Stimulated activated CD4-positive, alpha-beta T cell treated with anti-CD3 and anti-CD28 coated beads, TNF-alpha, amount 100 ng/mL, for 48 hours (primary cell): Measurements from ENCODE around the gene IER3.
A peak's percentile ranks its signal among the peaks of the same experiment; 100 is the strongest.
"Not testable (repeated sequence)": the region's sequence is repeated elsewhere in the genome, so short reads cannot be mapped to it uniquely, and the experiment has no call there.

Source experiments
- DNase-seq, 3 donors: peaks; one replicate each; pipeline ENCODE4 v3.0.0-alpha.2; 2020; ENCODE audit warnings: low read depth in 3 of 3

Gene IER3

DNA sequence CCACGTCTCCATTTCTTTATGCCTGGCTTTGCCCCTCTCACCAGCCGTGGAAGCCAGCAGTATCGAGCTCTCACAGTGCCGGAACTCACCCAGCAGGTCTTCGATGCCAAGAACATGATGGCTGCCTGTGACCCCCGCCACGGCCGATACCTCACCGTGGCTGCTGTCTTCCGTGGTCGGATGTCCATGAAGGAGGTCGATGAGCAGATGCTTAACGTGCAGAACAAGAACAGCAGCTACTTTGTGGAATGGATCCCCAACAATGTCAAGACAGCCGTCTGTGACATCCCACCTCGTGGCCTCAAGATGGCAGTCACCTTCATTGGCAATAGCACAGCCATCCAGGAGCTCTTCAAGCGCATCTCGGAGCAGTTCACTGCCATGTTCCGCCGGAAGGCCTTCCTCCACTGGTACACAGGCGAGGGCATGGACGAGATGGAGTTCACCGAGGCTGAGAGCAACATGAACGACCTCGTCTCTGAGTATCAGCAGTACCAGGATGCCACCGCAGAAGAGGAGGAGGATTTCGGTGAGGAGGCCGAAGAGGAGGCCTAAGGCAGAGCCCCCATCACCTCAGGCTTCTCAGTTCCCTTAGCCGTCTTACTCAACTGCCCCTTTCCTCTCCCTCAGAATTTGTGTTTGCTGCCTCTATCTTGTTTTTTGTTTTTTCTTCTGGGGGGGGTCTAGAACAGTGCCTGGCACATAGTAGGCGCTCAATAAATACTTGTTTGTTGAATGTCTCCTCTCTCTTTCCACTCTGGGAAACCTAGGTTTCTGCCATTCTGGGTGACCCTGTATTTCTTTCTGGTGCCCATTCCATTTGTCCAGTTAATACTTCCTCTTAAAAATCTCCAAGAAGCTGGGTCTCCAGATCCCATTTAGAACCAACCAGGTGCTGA, 20.3 kb downstream of the IER3 start:
- DNase-seq, result not testable (repeated sequence)

DNA sequence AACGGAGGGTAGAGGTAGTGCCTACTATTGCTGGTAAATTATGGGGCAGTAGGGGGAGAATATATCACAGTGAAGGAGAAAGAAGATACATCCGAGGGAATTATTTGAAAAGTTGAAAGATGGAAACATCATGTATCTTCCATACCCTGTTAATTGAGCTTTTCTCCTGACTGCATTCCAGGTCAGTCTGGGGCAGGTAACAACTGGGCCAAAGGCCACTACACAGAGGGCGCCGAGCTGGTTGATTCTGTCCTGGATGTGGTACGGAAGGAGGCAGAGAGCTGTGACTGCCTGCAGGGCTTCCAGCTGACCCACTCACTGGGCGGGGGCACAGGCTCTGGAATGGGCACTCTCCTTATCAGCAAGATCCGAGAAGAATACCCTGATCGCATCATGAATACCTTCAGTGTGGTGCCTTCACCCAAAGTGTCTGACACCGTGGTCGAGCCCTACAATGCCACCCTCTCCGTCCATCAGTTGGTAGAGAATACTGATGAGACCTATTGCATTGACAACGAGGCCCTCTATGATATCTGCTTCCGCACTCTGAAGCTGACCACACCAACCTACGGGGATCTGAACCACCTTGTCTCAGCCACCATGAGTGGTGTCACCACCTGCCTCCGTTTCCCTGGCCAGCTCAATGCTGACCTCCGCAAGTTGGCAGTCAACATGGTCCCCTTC, 21.0 kb downstream of the IER3 start:
- DNase-seq, result not testable (repeated sequence)

DNA sequence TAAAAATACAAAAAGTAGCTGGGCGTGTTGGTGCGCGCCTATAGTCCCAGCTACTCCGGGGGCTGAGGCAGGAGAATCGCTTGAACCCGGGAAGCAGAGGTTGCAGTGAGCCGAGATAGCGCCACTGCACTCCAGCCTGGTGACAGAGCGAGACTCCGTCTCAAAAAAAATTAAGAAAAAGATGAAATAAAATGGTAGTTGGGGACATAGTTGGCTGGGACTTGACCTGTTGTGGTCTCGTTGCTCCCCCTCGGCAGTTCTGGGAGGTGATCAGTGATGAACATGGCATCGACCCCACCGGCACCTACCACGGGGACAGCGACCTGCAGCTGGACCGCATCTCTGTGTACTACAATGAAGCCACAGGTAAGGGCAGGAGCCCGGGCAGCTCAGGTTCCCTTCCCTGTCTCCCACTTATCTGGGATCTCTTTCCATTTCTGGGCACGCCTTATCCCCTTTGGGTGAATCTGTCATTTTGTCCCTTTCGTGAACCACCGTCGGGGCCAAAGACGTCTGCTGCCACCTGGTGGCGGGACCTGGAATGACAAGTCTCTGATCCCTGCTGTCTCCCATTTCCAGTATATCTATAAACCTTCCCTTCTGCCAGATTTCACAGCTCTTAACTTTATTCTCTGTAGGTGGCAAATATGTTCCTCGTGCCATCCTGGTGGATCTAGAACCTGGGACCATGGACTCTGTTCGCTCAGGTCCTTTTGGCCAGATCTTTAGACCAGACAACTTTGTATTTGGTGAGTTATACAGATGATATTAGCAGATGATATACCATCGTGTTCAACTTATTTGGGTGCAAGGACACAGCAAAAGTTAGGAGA, 21.9 kb downstream of the IER3 start:
- DNase-seq, result peak in 2 of 3 donors; percentile 75 to 77

DNA sequence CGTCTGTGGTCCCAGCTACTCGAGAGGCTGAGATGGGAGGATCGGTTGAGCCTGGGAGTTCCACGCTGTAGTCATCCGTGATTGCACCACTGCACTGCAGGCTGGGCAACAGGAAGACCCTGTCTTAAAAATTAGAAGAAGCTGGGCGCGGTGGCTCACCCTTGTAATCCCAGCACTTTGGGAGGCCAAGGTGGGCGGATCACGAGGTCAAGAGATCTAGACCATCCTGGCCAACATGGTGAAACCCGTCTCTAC, 22.4 kb downstream of the IER3 start:
- not testable (repeated sequence) for DNase-seq

DNA sequence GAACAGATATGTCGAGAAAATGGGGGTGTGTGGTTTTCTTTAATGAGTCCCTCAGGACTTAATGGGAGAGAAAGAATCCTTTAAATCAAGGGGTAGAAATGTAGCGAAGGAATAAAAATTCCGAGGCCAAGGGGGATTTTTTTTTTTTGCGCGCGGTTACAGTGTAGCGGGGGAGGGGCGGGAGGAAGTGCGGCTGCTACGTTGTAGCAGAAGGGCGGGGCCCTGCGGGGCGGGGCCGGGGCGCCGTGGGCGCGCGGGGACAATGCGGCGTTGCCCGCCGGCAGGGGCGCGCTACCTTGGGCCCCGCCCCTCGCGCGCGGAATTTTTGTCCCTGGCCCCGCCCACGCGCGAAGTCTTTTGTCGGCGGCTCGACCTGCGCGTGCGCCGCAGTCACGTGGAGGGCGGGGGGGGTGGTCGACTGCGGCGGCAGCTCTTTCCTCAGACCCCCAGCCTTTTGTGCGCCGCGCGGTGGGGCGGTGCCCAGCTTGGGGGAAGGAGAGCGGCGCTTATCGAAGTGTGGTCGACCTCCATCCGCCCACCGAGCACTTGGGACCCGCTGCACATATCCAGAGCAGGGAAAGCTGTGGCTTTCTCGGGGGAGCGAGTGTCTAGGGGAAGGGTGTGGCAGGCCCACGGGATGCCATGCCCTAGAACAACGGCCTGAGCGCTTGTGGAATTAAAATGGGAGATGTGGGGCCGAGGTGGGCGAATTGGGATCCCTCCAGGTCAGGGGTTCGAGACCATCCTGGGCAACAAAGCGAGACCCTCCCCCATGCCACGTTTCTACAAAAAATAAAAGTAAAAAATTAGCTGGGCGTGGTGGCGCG, 22.9 kb downstream of the IER3 start:
- DNase-seq, result peak; percentile 90 to 96 (median 90)

DNA sequence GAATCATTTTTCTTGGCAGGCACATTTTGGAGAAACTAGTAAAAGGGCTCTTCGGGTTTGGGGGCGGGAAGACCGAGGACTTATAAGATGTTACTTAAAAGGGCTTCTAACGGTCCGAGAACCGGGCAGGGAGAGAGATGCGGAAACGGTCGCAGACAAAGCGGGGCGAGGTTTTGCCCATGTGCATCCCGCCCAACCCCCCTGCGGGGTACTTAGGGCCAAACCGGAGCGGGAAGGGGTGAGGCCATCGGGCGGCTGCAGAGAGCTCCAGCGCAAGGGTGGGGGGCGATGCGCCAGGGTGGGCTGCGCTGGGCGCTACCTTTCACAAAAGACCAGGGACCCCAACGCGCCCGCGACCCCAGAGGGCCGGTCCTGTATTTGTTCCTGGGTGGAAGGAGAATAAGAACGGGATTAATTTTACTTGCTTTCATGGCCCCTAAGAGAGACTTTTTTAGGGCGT, 23.6 kb downstream of the IER3 start:
- DNase-seq, result no peak

DNA sequence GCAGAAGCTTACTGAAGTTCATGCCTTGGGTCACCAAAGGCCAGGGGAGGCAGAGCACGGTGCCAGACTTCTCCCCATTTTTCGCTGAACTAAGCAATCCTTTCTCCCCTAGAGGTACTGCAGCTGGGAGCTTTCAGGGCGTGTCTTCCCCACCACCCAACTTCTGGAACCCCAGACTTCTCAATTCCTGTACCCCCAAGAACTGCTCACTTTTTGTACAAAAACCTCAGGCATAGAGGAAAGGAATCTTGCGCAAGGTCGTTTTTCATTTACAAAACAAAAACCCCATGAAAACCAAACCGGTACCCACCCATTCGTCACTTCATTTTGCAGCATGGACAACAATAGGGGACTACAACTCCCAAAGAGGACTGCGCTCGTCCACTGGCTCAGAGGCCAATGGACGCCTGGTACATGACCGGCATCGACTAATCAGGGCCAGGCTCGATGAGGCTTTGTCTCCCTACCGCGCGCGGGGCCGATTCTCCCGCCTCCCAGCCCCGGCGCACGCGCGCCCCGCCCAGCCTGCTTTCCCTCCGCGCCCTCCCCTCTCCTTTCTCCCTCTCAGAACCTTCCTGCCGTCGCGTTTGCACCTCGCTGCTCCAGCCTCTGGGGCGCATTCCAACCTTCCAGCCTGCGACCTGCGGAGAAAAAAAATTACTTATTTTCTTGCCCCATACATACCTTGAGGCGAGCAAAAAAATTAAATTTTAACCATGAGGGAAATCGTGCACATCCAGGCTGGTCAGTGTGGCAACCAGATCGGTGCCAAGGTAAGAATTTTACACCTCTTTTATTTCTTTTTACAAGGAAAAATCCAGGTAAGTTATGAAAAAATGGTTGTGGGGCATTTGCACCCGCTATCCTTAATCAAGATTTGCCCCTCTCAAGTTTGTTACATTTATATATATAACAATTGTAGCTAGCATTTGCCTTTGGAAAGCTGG, 24.3 kb downstream of the IER3 start, which contains the start of gene TUBB:
Gene TUBB (plus strand): TSS at position 562 of the 947 bp plus-strand sequence. CDS start 155 bp downstream, at position 717.
- peak; percentile 92 to 94 (median 94) for DNase-seq

DNA sequence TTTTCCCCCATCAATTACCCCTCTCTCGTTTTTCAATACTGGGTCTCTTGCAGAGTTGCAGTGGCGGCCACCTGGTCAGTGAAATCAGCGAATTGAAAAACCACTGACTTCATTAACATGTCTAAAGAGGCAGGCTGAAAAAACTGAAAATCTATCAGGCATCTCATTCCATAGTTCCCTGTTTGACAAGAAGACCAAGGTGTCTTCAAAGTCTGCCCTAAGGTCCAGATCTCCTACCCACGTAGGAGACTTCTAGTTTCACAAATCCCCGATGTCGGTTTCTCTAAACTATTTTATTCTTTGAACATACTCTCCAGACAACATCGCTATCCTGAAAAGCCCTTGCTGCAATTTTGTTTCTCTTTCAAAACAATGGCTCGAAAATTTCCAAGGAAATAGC, 25.0 kb downstream of the IER3 start:
- no peak for DNase-seq

DNA sequence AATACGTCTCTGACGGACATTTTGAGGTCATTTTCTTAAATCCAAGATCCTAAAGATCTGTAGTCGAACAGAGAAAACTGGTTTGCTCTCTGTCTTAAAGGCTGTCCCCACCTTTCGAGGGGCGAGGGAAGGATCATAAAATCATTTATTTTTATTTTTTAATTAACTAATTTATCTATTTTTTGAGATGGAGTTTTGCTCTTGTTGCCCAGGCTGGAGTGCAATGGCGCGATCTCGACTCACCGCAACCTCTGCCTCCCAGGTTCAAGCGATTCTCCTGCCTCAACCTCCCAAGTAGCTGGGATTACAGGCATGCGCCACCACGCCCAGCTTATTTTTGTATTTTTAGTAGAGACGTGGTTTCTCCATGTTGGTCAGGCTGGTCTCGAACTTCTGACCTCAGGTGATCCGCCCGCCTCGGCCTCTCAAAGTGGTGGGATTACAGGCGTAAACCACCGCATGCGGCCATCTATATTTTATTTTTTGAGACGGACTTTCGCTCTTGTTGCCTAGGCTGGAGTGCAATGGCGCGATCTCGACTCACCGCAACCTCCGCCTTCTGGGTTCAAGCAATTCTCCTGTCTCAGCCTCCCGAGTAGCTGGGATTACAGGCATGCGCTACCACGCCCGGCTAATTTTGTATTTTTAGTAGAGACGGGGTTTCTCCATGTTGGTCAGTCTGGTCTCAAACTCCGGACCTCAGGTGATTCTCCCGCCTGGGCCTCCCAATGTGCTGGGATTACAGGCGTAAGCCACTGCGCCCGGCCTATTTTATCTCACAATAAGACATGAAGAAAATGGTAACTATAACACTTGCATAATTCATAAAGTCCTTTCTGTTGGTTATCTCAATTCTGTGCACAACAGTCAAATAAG, 26.3 kb downstream of the IER3 start:
- DNase-seq, result not testable (repeated sequence)

DNA sequence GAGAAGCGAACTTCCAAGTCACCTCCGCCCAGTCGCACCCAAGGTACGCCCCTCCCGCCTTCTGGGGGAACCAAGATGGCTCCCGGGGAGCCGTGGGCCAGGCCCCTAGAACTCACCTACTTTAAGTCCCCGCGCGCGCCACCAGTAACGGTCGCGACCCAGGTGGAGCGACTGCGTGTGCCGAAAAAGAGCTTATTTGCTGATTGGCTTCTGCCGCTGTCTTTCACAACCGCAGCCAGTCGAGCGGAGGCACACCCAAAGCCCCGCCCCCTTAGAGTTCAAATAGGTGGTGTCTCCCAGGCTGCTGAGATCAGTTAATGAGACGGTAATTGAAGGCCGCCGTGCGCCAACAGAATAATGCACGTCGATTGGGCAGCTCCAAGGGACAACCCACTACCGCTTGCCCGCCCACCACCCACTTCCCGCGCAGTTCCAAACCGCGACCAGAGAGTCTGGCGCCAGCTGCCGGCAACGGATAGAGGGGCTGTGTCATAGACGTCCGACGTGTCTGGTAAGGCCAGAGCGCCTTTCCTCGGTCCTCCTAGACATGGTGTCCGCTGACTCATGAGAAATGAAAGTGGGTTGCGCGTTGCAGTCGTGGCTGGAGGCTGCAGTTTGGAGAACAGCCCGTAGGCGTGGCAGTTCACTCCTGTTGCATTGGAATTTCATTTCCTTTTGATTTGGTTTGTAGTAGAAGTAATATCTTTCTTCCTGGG, 27.1 kb downstream of the IER3 start, which contains the start of gene MDC1:
Gene MDC1 (minus strand): TSS at position 153 of the 716 bp plus-strand sequence. CDS start 2,106 bp downstream, outside the sequence.
- peak; percentile 97 to 100 (median 98) for DNase-seq

DNA sequence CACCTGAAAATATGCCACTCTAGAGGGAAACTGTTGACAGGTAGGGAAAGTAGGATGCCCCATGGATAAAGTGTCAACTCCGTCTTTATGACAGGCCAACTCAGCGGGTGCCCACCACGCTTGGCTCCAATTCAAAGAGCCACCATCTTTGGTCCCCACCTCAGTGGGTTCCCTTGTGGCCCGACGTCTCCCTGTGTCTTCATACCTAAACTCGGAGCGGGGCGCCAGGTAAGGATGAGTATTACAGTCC, 27.5 kb downstream of the IER3 start:
- DNase-seq, result no peak

DNA sequence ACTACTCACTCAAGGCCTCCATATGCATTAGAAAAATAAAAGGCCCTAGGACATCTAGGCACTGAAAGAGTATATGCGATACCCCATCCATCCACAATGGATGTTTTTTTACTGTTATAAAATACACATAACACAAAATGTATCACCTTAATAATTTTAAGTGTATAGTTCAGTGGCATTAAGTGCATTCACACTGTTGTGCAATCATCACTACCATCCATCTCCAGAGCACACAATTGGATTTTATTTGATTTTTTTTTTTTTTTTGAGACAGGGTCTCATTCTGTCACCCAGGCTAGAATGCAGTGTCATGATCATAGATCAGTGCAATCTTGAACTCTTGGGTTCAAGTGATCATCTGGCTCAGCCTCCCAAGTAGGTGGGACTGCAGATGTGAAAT, 30.1 kb downstream of the IER3 start:
- DNase-seq, result no peak

DNA sequence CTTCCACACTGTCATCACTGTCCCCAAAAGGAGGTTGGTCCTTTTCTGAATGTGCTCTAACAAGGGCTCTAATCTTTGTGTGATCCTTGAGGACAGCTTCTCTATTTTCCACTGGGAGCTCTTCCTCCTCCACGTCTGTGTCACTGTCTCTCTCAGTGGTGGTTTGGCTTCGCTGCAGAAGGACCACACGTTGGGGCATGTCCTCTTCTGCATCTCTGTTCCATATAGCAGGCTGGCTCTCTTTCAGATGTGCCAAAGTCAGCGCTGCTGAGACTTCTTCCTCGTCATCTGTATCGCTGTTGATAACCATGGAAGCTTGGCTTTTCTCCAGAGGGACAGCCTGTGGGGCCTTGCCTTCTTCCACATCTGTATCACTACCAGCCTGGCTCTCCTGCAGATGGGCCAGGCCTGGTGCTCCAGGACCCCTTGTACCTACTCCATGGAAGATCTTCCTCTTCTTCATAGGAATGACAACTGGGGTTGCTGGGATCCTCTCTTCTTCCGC, 31.9 kb downstream of the IER3 start:
- DNase-seq, result no peak

DNA sequence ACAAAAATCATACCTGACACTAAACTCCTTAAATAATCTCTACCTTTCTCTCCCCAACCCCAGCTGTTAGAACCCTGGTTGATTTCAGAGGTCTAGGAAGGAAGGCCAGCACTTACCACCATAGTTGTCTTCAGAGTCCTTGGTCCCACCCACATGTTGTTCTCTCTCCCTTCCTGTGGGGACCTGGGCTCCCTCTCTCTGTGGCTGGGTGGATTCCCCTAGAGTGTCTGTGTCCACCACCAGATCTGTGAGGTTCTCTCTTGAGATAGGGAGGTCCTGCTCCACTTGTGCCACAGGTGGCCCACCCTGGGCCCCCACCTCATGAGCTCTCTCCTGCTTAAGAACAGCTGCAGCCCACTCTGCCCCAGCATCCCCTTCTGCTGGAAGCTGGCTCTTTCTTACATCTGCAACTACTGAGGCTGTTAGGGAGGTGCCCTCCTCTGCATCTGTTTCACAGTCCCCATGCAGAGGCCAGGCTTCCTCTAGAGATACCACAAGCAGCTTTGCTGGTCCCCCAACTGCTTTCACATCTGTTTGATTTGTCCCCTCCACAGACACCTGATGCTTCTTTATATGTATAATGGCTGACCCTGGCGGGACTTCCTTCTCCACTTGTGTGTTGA, 32.5 kb downstream of the IER3 start:
- DNase-seq, result no peak

DNA sequence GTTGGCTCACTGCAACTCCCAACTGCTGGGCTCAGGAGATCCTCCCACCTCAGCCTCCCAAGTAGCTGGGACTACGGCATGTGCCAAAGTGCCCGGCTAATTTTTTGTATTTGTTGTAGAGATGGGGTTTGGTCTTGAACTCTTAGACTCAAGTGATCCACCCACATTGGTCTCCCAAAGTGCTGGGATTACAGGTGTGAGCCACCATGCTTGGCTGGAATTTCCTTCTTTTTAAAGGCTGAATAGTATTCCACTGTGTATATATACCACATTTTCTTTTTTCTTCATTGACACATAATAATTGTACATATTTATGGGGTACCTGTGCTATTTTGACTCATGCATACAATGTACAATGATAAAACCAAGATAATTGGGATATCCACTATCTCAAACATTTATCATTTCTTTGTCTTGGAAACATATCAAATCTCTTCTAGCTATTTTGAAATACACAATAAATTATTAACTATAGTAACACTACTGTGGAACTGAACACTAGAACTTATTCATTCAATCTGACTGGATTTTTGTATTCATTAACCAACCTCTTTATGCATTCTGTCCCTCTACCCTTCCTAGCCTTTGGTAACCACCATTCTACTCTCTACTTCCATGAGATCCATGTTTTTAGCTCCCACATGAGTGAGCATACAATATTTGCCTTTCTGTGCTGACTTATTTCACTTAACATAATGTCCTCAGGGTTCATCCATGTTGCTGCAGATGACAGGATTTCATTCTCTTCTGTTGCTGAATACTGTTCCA, 35.1 kb downstream of the IER3 start:
- no peak for DNase-seq

DNA sequence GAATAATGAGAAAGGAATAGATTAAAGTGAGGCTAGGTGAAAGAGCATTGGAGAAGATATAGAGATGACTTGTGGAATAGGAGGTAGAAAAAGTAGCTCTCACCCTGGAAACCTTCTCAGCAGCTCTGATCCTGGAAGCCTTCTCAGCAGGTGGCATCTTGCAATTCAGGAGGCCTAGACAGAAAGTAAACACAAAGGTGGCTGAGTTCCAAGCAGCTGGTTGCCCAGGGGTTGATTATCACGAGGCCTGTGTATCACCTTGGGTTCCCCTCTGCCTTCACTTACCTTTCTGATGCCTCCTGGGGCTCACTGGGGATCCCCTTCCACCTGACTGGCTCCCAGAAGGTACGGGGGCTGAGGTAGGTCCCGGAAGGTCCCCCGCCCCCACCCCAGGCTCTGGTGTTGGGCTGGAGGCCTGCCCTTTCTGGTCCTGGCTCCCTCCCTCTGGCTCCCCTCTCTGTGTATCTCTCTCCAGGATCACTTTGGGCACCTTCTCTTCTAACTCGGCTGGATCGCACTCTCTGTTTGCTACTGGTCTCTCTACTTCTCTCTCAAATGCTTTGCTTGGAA, 37.0 kb downstream of the IER3 start:
- no peak for DNase-seq

DNA sequence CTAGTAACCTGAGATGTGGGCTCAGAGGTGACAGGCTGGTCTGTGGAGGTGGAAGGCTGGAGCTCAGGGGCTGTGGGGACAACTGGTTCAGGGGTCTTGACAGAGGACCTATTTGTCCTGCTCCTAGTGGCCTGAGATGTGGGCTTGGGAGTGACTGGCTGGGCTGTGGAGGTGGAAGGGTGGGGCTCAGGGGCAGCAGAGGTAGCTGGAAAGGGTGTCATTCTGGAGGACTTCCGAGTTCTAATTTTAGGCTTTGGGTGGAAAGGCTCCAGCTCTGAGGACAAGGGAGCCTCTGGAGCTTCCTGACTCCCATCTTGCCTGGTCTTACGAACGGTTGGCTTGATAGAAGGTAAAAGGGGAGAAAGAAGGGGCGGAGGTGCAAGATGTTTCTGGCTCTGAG, 38.7 kb downstream of the IER3 start:
- no peak for DNase-seq
